Measurements from ENCODE around the gene PLCL1. TPM values are rescaled to one million over a fixed set of nuclear protein-coding genes. Genes with fewer than 3 reads are reported as not detected.

PLCL1 gene
- total RNA-seq, 1 donor from 2014 or later = 0.50 TPM

DNA sequence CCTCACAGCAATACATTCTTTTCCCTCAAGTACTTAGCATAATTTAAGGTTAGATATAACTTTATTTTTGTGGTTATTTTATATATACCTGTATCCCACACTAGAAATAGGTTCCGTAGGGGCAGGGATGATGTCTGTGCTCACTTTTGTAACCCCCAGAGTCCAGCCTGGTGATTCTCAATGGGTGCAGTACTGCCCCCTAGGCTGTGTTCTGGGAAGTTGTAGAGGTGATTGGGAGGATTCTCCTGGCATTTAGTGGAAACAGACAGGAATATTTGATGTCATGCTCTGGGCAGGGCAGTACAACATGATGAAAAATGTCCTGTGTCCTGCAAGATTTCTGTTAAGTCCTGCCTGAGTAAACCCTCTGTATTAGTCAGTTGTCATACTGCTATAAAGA is 333.3 kb downstream of the PLCL1 start:
- TF ChIP-seq, protein P1, sequence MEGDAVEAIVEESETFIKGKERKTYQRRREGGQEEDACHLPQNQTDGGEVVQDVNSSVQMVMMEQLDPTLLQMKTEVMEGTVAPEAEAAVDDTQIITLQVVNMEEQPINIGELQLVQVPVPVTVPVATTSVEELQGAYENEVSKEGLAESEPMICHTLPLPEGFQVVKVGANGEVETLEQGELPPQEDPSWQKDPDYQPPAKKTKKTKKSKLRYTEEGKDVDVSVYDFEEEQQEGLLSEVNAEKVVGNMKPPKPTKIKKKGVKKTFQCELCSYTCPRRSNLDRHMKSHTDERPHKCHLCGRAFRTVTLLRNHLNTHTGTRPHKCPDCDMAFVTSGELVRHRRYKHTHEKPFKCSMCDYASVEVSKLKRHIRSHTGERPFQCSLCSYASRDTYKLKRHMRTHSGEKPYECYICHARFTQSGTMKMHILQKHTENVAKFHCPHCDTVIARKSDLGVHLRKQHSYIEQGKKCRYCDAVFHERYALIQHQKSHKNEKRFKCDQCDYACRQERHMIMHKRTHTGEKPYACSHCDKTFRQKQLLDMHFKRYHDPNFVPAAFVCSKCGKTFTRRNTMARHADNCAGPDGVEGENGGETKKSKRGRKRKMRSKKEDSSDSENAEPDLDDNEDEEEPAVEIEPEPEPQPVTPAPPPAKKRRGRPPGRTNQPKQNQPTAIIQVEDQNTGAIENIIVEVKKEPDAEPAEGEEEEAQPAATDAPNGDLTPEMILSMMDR (IDR thresholded peaks at IDR 0.05) = no peak
- H3K9me3 Mint-ChIP-seq (ENCODE audit: low read depth) = no peaks in the 10 kb centered on the region
- H3K4me1 Mint-ChIP-seq (ENCODE audit: low read depth) = no peaks in the 10 kb centered on the region
- no peak for DNase-seq (ENCODE audit: low spot score)
- no peaks in the 10 kb centered on the region for H3K27me3 Mint-ChIP-seq (ENCODE audit: low read depth)
- H3K4me3 Mint-ChIP-seq (ENCODE audit: unreplicated experiment) = no peak overlapping the region
- no peaks in the 10 kb centered on the region for H3K36me3 Mint-ChIP-seq (ENCODE audit: low read depth)
- no peak overlapping the region for H3K27ac Mint-ChIP-seq (ENCODE audit: unreplicated experiment)

DNA sequence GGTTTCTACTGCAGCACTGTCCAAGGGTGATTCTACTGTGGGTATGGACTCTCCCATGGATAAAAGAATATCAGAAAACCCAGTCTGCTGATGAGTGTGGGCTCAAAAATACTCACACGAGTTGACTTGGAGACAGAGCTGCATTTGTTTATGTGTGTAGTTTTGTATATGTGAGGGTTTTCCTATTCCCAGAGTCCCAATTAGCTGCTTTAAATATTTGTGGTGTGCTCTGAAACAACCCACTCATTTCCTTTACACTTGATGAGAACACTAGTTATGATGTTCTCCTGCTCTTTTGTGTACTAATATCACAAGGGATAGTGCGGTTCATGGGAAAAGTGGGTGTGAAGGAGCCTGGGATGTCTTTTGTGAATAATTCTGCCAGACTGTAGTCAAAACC is 337.3 kb downstream of the PLCL1 start:
- H3K9me3 Mint-ChIP-seq (ENCODE audit: low read depth) = no peaks in the 10 kb centered on the region
- no peaks in the 10 kb centered on the region for H3K36me3 Mint-ChIP-seq (ENCODE audit: low read depth)
- no peaks in the 10 kb centered on the region for H3K27me3 Mint-ChIP-seq (ENCODE audit: low read depth)
- H3K4me1 Mint-ChIP-seq (ENCODE audit: low read depth) = no peaks in the 10 kb centered on the region
- no peak overlapping the region for H3K4me3 Mint-ChIP-seq (ENCODE audit: unreplicated experiment)
- no peak for DNase-seq (ENCODE audit: low spot score)
- TF ChIP-seq, protein P1 (IDR thresholded peaks at IDR 0.05) = no peak
- no peak overlapping the region for H3K27ac Mint-ChIP-seq (ENCODE audit: unreplicated experiment)

DNA sequence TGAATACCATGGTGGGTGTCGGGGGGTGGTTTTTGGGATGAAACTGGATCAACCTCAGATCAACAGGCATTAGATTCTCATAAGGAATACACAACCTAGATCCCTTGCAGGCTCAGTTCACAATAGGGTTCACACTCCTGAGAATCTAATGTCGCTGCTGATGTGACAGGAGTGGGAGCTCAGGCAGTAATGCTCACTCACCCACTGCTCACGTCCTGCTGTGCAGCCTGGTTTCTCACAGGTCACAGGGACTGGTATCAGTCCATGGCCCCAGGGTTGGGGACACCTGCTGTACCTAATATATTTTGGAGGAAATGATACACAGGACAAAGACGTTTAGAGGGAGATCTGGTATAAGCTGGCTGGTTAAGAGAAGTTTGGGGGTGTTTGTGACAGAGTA is 338.8 kb downstream of the PLCL1 start:
- TF ChIP-seq, protein P1 (IDR thresholded peaks at IDR 0.05) = no peak
- Mint-ChIP-seq H3K9me3 (ENCODE audit: low read depth) (no peaks in the 10 kb centered on the region), H3K27ac (ENCODE audit: unreplicated experiment) (no peak overlapping the region), H3K4me1 (ENCODE audit: low read depth) (no peaks in the 10 kb centered on the region), H3K27me3 (ENCODE audit: low read depth) (peaks cover 4% of the 10 kb centered on the region), H3K4me3 (ENCODE audit: unreplicated experiment) (no peak overlapping the region), H3K36me3 (ENCODE audit: low read depth) (no peaks in the 10 kb centered on the region)
- DNase-seq (ENCODE audit: low spot score) = no peak

DNA sequence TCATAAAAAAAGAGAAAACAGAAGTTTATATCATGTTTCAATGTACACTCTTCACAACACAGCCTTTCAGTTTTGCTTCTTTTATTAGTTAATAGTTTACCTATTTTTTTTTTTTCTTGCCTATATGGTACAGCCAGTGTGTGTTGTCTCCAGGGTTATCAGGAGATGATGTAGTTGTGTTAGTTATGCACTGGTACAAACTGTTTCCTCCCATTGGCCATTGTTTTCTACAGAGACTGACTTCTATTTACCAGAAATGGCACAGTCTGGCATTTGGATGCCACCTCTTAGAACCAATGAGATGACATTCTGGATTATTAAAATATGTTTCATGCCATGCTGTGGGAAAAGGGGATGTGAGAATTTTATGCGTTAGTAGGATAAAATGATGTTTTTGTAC is 339.4 kb downstream of the PLCL1 start:
- Mint-ChIP-seq H3K27ac (ENCODE audit: unreplicated experiment) (no peak overlapping the region), H3K27me3 (ENCODE audit: low read depth) (peaks cover 4% of the 10 kb centered on the region), H3K36me3 (ENCODE audit: low read depth) (no peaks in the 10 kb centered on the region), H3K4me1 (ENCODE audit: low read depth) (no peaks in the 10 kb centered on the region), H3K9me3 (ENCODE audit: low read depth) (no peaks in the 10 kb centered on the region), H3K4me3 (ENCODE audit: unreplicated experiment) (no peak overlapping the region)
- TF ChIP-seq, protein P1 (IDR thresholded peaks at IDR 0.05) = no peak
- DNase-seq (ENCODE audit: low spot score) = no peak

DNA sequence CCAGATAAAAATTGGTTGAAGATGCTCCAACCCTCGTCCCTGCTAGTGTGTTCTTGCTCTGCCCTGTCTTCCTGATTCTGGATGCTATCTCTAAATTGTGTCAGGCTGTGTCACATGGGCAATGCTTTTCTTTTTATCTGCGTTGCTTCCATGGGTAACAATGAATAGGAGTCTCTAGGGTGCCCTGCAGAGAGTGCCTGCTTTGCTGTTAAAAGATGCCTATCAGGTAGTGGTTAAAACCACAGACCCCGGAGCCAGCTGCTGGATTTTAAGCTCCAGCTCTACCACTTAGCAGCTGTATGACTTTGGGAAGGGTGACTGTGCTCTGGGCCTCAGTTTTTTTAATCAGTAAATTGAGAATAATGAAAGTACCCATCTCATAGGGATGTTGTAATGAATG is 340.3 kb downstream of the PLCL1 start:
- peaks cover 4% of the 10 kb centered on the region for H3K27me3 Mint-ChIP-seq (ENCODE audit: low read depth)
- TF ChIP-seq, protein P1 (IDR thresholded peaks at IDR 0.05) = no peak

More for the DNA sequence above, 340.3 kb downstream of the PLCL1 start:
- Mint-ChIP-seq H3K4me1 (ENCODE audit: low read depth) (no peaks in the 10 kb centered on the region), H3K36me3 (ENCODE audit: low read depth) (no peaks in the 10 kb centered on the region), H3K27ac (ENCODE audit: unreplicated experiment) (no peak overlapping the region), H3K4me3 (ENCODE audit: unreplicated experiment) (no peak overlapping the region), H3K9me3 (ENCODE audit: low read depth) (no peaks in the 10 kb centered on the region)
- no peak for DNase-seq (ENCODE audit: low spot score)
